Stimulated activated CD4-positive, alpha-beta T cell treated with anti-CD3 and anti-CD28 coated beads, TNF-alpha, amount 100 ng/mL, for 48 hours (primary cell): ENCODE data around the gene CCDC28B.
"Not testable (repeated sequence)": the region's sequence is repeated elsewhere in the genome, so short reads cannot be mapped to it uniquely, and the experiment has no call there.

Experiments used
- DNase-seq, 3 donors: peaks; one replicate each; pipeline ENCODE4 v3.0.0-alpha.2; 2020; ENCODE audit warnings: low read depth in 3 of 3

CCDC28B gene

DNA sequence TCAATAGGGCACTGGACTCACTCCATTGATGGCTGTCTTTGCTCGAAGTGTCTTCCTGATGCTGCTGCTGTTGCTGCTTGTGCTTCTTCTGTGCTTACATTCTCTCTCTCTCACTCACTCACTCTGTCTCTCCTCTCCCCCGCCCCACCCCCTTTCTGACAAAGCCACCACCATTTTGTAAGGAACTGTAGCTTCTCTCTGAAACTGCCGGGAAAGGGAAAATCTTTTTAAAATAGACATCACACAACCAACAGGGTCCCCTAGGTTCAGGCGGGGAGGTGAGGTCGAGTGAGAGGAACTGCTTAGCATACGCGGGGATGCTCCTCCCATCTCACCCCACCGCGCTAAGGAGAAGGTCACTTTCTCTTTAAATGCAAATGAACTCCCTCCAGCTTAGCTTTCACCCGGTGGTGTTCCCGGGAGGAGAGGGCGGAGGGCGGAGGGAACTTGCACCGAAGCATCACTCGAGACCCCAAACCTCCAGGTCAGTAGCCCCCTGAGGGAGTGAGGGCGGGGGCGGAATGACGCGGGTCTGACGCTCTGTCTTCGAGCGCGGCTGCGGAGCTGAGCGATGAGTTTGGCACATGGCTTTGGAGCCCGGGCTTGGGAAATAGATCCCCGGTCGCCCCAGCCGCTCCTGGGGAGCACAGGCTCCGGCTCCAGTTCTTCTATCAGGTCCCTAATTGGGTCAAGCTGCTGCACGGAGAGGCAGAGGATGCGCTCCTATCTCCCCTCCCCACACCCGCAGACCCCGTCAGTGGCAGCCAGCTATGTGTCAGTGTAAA is at the start of gene CCDC28B:
TSS of gene CCDC28B (plus strand) at position 370 of the 785 bp plus-strand sequence. CDS start 1,341 bp downstream, outside the sequence.
- peak in 1 of 3 donors; percentile 47 for DNase-seq

- no peak for DNase-seq
These were observed 49.5 kb upstream of the CCDC28B start for GRCh38 chr1:32150847-32151246.

DNA sequence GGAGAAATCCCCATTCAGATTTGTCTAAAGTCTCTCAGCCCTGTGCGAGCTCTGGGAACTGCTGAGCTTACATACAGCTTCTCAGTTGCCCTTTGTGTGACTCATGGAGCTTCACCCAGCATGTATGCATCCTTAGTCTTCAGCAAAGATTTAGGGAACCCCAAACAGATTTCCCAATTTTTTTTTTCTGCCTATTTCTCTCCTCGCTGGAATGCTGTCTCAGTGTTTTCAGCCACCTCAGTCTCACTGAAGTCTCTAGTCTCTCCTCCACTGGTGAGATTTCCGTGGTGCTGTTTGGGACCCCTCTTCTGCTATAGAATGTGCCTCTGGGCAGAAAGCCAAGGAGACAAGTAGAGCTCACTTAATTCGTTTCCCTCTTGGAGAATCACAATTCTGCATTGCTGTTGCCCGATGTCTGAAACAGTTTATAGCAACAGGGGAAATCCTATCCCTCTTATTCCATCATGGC is 49.0 kb upstream of the CCDC28B start:
- DNase-seq = no peak

- DNase-seq = no peak
These were observed 41.2 kb upstream of the CCDC28B start for GRCh38 chr1:32159189-32159588.

DNA sequence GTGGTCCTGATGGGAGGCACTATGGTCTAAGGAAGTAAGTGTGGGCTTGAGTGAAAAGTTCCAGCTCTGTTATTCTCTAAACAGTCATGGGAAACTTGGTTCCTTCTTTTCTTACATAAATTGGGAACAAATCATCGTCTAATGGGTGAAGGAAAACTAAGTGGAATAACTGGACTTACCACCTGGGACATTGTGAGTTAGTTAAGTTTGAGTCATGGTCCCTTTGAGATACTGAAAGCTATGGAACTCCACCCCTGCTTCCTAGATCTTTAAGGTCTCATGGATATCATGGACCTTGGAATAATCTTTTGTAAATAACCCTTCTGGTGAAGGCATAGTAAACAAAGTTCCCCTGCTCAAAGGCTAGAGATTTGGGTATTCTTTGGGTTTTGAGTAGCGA is 37.0 kb upstream of the CCDC28B start:
- no peak for DNase-seq

DNA sequence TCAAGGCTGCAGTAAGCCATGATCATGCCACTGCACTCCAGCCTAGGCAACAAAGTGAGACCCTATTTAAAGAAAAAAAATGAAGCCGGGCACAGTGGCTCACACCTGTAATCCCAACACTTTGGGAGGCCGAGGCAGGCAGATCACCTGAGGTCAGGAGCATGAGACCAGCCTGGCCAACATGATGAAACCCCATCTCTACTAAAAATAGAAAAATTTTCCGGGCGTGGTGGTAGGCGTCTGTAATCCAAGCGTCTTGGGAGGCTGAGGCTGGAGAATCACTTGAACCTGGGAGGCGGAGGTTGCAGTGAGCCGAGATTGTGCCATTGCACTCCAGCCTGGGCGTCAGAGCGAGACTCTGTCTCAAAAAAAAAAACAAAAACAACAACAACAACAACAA is 34.8 kb upstream of the CCDC28B start:
- not testable (repeated sequence) for DNase-seq

DNA sequence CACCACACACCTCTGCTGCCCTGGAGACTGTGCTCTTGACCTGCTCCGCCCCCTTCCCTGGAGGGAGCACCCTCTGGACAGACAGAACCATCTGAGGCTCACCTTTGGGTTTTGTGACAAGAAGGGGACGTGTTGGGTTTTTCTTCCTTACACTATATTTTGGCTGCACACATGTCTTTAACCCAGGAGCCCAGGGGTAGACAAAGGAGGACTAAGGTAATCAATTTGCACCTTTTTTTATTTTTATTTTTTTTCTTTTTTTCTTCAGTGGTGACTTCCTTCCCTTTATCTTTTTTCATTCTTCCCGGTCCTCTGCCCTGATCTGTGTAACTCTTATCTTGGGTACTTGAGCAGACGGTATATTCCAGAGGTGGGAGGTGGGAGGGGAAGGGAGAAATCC is 29.4 kb upstream of the CCDC28B start:
- no peak for DNase-seq

DNA sequence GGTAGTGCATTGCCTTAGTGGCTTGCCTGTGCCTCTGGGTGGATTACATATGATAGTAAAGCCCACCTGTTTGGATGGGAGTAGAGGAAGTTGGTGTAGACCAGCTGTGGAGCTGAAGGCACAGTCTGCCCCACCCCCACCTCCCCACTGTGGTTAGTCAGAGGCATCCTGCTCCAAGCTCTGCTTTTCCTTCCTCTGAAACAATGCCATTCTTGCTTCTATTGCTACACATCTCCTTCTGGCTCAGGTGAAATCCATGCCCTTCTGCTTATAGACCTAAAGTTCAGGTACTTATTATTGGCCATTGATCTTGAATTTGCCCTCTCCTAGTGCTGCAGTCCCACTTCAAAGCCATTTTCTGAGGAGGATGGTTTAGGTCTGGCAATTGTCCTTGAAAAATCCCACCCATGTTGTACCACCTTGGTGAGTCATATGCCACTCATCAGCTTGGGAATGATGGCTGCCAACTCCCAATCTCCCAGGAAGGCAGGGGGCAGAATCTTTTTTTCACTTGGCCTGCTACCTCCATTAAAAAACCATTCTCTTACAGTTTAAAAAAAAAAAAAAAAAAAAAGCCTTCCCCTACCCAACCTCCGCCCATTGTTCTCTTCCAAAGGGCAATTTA is 27.7 kb upstream of the CCDC28B start:
- DNase-seq = no peak

- no peak for DNase-seq
These were observed 21.8 kb upstream of the CCDC28B start for GRCh38 chr1:32178380-32179192.

- no peak for DNase-seq
These were observed 21.3 kb upstream of the CCDC28B start for GRCh38 chr1:32179193-32179442.

DNA sequence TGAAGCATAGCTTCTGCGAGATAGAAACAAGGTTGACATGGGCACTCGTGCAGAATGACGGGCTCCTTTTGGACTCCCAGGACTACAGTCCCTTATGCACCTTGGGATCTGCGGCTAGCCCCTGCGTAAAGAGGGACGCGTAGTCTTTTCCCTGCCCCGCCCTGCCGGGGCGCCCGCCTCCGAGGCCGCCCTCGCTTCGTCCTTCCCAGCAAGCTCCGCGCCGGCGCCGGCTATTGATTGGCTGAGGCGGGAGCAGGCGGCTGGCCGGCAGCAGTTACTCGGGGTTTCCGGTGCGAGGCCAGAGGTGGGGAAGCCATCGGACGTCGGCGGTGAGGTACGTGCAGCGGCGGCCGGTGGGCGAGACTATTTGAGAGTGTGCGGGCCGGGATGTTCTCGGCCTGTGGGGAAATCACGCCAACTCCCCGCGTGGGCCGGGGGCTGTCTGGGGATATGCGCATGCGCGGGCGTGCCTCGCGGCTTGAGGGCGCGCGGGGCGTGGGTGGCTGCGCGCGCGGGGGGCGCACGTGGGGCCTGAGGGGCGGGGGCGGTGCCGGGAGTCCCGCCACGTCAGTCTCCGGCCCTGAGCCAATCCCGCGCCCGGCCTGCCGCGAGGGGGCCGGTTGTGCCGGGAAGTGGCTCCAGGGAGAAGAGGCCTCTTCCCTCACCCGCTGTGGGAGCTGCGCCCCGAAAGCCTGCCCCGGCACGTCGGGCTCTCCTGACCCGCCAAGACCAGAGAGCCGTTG is 20.8 kb upstream of the CCDC28B start, which contains the start of gene TXLNA:
TSS of gene TXLNA (plus strand) at position 233 of the 743 bp plus-strand sequence. CDS start 671 bp downstream, outside the sequence.
- peak; percentile 82 to 90 (median 88) for DNase-seq

GRCh38 chr1:32180186-32181060 is 20.0 kb upstream of the CCDC28B start:
- no peak for DNase-seq

GRCh38 chr1:32181065-32181464 is 19.3 kb upstream of the CCDC28B start:
- DNase-seq = no peak

GRCh38 chr1:32181563-32181962 is 18.8 kb upstream of the CCDC28B start:
- no peak for DNase-seq

DNA sequence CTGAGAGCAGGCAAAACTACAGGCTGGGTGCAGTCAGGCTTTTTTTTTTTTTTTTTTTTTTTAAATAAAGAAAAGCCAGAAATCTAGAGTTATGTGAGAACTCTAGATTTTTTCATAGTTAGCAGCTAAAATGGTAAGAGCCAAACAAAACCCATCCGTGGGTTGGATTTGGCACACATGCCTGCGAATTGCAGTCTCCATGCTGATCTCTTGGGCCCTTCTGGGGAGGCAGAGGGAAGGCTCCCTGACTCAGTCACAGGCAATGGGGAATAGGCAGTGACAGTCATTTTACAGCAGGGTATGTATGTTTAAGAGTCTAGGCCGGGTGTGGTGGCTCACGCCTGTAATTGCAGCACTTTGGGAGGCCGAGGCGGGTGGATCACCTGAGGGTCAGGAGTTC is 18.3 kb upstream of the CCDC28B start:
- no peak for DNase-seq

DNA sequence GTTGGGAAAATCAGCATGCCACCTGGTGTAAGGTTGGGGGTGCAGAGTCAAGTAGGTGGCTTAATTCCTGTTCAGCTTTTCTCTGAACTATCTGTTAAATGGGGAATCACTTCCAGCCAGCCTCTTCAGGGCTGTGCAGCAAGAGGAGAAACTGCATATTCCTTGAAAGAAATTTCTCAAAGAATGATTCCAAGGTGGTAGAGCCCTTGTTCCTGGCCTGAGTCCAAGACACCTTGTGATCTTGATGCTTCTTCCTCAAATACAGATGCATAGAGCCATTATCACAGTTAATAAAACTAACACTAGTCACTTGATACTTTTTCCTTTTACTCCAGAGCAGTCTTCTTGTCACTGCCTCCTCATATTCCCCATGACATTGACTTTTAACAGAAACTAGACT is 15.7 kb upstream of the CCDC28B start:
- DNase-seq = no peak

DNA sequence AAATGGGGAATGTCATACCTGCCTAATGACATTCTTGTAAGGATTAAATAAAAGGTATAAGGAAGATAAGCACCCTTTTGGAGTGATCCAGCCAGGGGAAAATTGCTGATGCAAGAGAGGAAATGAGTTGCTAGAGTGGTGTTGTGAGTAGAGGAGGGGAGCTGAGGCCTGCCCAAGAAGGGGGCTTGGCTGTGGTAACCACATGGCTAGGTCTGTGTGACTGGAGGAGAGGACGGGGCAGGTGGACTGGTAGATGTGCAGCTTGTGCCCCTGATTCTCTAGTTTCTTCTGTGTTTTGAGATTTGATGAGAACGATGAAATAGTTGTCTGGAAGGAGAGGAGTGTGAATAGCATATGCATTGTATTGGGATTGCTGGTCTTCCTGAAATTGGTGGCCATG is 14.3 kb upstream of the CCDC28B start:
- DNase-seq = no peak

DNA sequence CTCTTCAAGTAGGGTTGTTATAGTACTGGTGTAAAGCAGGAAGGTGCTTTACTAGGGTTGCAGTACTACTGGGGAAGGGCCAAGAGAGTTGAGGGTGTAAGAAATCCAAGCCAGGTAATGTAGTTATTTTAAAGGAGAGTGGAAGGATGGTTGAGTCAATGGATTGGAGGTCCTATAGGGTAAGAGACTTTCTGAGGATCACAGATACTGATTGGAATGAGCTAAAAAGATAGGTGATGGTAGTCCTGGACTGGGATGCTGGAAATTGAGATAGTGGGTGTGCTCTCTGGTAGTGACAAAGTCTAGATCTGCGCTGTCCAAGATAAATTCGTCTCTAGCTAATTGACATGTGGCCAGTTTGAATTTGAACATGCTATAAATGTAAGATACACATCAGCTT is 13.9 kb upstream of the CCDC28B start:
- DNase-seq = no peak

- DNase-seq = no peak
These were observed 12.5 kb upstream of the CCDC28B start for GRCh38 chr1:32187850-32188249.

GRCh38 chr1:32192220-32192948 is 8.0 kb upstream of the CCDC28B start:
- DNase-seq = no peak
